GM11168 (cell line): ENCODE measurements around the gene FGF13.

Experiments used
- in situ Hi-C: fragments of 300-500 bp; cut with MboI; formaldehyde crosslinking; loops from one replicate; pipeline ENCODE4 v1.12.0; 2022; ENCODE audit warnings: low sequenced_read_pairs; ENCODE audit not compliant: unreplicated experiment

FGF13 gene

GRCh38 chrX:138711399-138712347, at the start of gene FGF13:
TSS of gene FGF13 (minus strand) at chrX:138711717. CDS start at chrX:138711003, 714 bp downstream.
- in situ Hi-C loops: no loop called here

GRCh38 chrX:138759217-138759943, 47.9 kb upstream of the FGF13 start:
- in situ Hi-C loops: loop anchor here (25.0 kb wide), 1 partner anchor 803 kb away; no protein-coding TSS in a partner anchor

GRCh38 chrX:138756234-138756633, 44.7 kb upstream of the FGF13 start:
- in situ Hi-C loops: loop anchor here (25.0 kb wide), 1 partner anchor 806 kb away; no protein-coding TSS in a partner anchor

GRCh38 chrX:138754861-138755260, 43.3 kb upstream of the FGF13 start:
- in situ Hi-C loops: loop anchor here (25.0 kb wide), 1 partner anchor 807 kb away; no protein-coding TSS in a partner anchor

- in situ Hi-C loops: no loop called here
Measured at GRCh38 chrX:138748480-138748879, 37.0 kb upstream of the FGF13 start.

GRCh38 chrX:138745196-138745595, 33.7 kb upstream of the FGF13 start:
- in situ Hi-C loops: no loop called here

GRCh38 chrX:138742217-138742616, 30.7 kb upstream of the FGF13 start:
- in situ Hi-C loops: no loop called here

GRCh38 chrX:138740341-138740740, 28.8 kb upstream of the FGF13 start:
- in situ Hi-C loops: no loop called here

GRCh38 chrX:138723301-138723700, 11.8 kb upstream of the FGF13 start:
- in situ Hi-C loops: no loop called here

GRCh38 chrX:138719396-138719795, 7.9 kb upstream of the FGF13 start:
- in situ Hi-C loops: no loop called here

- in situ Hi-C loops: no loop called here
Measured at GRCh38 chrX:138718941-138719340, 7.4 kb upstream of the FGF13 start.

- in situ Hi-C loops: no loop called here
Measured at GRCh38 chrX:138710866-138711341, 613 bp downstream of the FGF13 start.

GRCh38 chrX:138709886-138710791, 1.4 kb downstream of the FGF13 start:
- in situ Hi-C loops: no loop called here

- in situ Hi-C loops: no loop called here
Measured at GRCh38 chrX:138708268-138708667, 3.2 kb downstream of the FGF13 start.

GRCh38 chrX:138704596-138704995, 6.9 kb downstream of the FGF13 start:
- in situ Hi-C loops: no loop called here

GRCh38 chrX:138704101-138704500, 7.4 kb downstream of the FGF13 start:
- in situ Hi-C loops: no loop called here

- in situ Hi-C loops: no loop called here
Measured at GRCh38 chrX:138692591-138692990, 18.9 kb downstream of the FGF13 start.

GRCh38 chrX:138691186-138691585, 20.3 kb downstream of the FGF13 start:
- in situ Hi-C loops: no loop called here

GRCh38 chrX:138690591-138690990, 20.9 kb downstream of the FGF13 start:
- in situ Hi-C loops: no loop called here

- in situ Hi-C loops: loop anchor here (10.0 kb wide), 1 partner anchor 349 kb away; no protein-coding TSS in a partner anchor
Measured at GRCh38 chrX:138683600-138683999, 27.9 kb downstream of the FGF13 start.
